GM18526 (cell line): ENCODE data around the gene C20orf202.

Source experiments
- POLR2A ChIP-seq: IDR thresholded peaks from 3 replicates; pipeline ENCODE4 v1.6.1; 2011; ENCODE audit not compliant: insufficient read length; ENCODE audit errors: extremely low read depth

C20orf202 gene

DNA sequence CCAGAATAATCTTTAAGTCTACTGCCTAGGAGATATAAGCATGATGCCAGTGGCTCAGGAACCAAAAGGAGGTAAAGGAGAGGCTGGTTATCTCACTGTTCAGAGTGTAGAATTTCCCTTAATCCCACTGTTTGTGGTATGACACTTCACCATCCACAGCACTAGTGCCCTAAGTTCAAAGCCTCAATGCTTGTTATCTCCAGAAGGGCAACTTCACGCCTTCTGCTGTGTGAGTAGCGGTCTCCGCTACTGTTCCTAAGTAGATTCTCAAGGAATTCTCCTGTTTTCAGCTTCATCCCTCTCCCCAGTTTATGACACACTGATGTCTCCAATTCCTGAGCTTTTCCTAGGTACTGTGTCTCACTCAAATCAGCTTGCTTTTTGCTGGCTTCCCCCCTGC is 49.2 kb downstream of the C20orf202 start:
- no peak for TF ChIP-seq POLR2A

DNA sequence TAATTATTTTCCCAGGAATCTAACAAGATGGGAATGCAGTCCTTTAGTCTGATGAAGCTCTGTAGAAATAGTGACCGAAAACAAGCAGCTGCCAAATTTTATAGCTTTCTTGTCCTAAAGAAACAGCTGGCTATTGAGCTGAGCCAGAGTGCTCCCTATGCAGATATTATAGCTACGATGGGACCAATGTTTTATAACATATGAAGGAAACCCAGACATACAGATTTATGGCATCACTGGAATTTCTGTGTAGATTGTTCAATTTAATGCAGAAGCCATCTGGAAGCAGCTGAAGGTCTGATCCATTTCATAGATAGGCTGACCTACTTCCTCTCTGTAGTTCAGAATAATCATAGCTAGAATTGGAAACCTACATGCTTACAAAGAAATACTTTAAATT is 51.0 kb downstream of the C20orf202 start:
- TF ChIP-seq POLR2A, result no peak

DNA sequence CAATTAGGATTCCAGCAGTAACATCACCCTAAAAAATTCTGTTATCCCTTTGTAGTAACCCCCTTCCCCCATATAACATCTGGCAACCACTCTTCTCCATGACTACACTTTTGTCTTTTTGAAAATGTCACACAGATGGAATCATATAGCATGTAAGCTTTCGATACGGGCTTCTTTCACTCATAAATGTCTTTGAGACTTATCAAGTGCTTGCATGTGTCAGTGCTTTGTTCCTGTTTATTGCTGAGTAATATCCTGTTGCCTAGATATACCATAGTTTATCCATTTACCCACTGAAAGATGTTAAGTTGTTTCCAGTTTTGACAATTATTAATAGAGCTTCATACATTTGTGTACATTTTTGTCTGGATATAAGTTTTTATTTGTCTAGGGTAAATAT is 52.4 kb downstream of the C20orf202 start:
- no peak for TF ChIP-seq POLR2A
